Tibial nerve (tissue), 4 donors: ENCODE results near the gene NME7. TPM values are rescaled to one million over a fixed set of nuclear protein-coding genes. Genes with fewer than 3 reads are reported as not detected.
"Not testable (repeated sequence)": the region's sequence is repeated elsewhere in the genome, so short reads cannot be mapped to it uniquely, and the experiment has no call there.

Experiments used
- DNase-seq, 2 donors: peaks; one replicate each; pipeline ENCODE4 v3.0.0-alpha.2; 2019; ENCODE audit warnings: low spot score in 2 of 2
- H3K27ac ChIP-seq, 4 donors: fragments of 200-600 bp; sonication (generic) in 3 of 4; one replicate each; pipeline ENCODE4 v1.5.1; 2017 to 2019; ENCODE audit warnings: mild to moderate bottlenecking in 1 of 4
- H3K27me3 ChIP-seq, 2 donors: fragments of 200-600 bp; sonication (generic) in 1 of 2; one replicate each; pipeline versions ENCODE4 v1.5.1 to v1.6.0; 2017 to 2019
- H3K36me3 ChIP-seq, 3 donors: fragments of 200-600 bp; sonication (generic); one replicate each; pipeline ENCODE4 v1.5.1; 2018 to 2019
- H3K4me1 ChIP-seq, 4 donors: fragments of 200-600 bp; sonication (generic) in 3 of 4; one replicate each; pipeline ENCODE4 v1.5.1; 2017 to 2019
- H3K4me3 ChIP-seq, 4 donors: fragments of 200-600 bp; sonication (generic) in 3 of 4; one replicate each; pipeline ENCODE4 v1.5.1; 2017 to 2019; ENCODE audit warnings: mild to moderate bottlenecking in 1 of 4, moderate library complexity in 1 of 4
- H3K9me3 ChIP-seq, 4 donors: fragments of 200-600 bp; sonication (generic) in 3 of 4; one replicate each; pipeline ENCODE4 v1.5.1; 2017 to 2019
- CTCF ChIP-seq, 5 experiments: fragments of 200-600 bp in 3 of 5; fragments of 450-650 bp in 2 of 5; sonication (generic) in 3 of 5; IDR thresholded peaks; one replicate each; pipeline ENCODE4 v1.5.1; 2016 to 2019; ENCODE audit warnings: antibody characterized with exemption in 5 of 5, mild to moderate bottlenecking in 3 of 5, moderate library complexity in 2 of 5
- EP300 ChIP-seq, 2 donors: sonication (generic); formaldehyde crosslinking; IDR thresholded peaks; one replicate each; pipeline ENCODE4 v1.6.1; 2017; ENCODE audit warnings: antibody characterized with exemption in 2 of 2, mild to moderate bottlenecking in 1 of 2
- POLR2A ChIP-seq, 2 donors: fragments of 450-650 bp; IDR thresholded peaks; one replicate each; pipeline ENCODE4 v1.6.1; 2017; ENCODE audit warnings: antibody characterized with exemption in 2 of 2, mild to moderate bottlenecking in 2 of 2, moderate library complexity in 2 of 2
- WGBS, 2 donors: methylation state at CpG; one replicate each; pipeline ENCODE4 v1.1.5; 2018; 5-methylcytosine and 5-hydroxymethylcytosine counted together
- total RNA-seq, 4 donors: library from RNA; depleted of rRNA; stranded (reverse); fragments of >200 nt; gene quantifications; one replicate each; pipeline ENCODE4 v1.1.0, GENCODE V29; 2016

Gene NME7
- total RNA-seq, 4 donors from 2014 or later = 8.2 to 26.2 (median 17.5) TPM

- no peak for DNase-seq
- TF ChIP-seq CTCF (IDR thresholded peaks at IDR 0.05) (no peak), EP300 (IDR thresholded peaks at IDR 0.05) (no peak), POLR2A (IDR thresholded peaks at IDR 0.05) (no peak)
- H3K4me1 ChIP-seq = no peaks in the 10 kb centered on the region
- H3K27me3 ChIP-seq = no peaks in the 10 kb centered on the region
- 90 to 97% methylated on average over 1 of the region's 1 CpG for WGBS, 2 donors
- H3K9me3 ChIP-seq = no peaks in the 10 kb centered on the region
- H3K36me3 ChIP-seq = peaks cover 0 to 29% (median 0%) of the 10 kb centered on the region in 3 donors
- H3K27ac ChIP-seq = no peak overlapping the region
- H3K4me3 ChIP-seq = no peak overlapping the region
These were observed 78.6 kb downstream of the NME7 start for GRCh38 chr1:169289016-169289415.

GRCh38 chr1:169288011-169288414 is 79.6 kb downstream of the NME7 start:
- no peaks in the 10 kb centered on the region for H3K9me3 ChIP-seq
- no peak overlapping the region for H3K4me3 ChIP-seq
- no peak for DNase-seq
- peaks cover 0 to 28% (median 0%) of the 10 kb centered on the region in 3 donors for H3K36me3 ChIP-seq
- no peaks in the 10 kb centered on the region for H3K4me1 ChIP-seq
- no peak overlapping the region for H3K27ac ChIP-seq
- TF ChIP-seq EP300 (IDR thresholded peaks at IDR 0.05) (no peak), POLR2A (IDR thresholded peaks at IDR 0.05) (no peak), CTCF (IDR thresholded peaks at IDR 0.05) (no peak)
- WGBS, 2 donors = 84 to 93% methylated on average over 1 of the region's 1 CpG
- no peaks in the 10 kb centered on the region for H3K27me3 ChIP-seq

GRCh38 chr1:169287280-169287679 is 80.3 kb downstream of the NME7 start:
- no peaks in the 10 kb centered on the region for H3K27me3 ChIP-seq
- H3K9me3 ChIP-seq = peaks cover 0 to 1% (median 0%) of the 10 kb centered on the region in 4 donors
- no peak overlapping the region for H3K27ac ChIP-seq
- H3K36me3 ChIP-seq = peaks cover 0 to 21% (median 0%) of the 10 kb centered on the region in 3 donors
- no peak for TF ChIP-seq CTCF (IDR thresholded peaks at IDR 0.05)
- TF ChIP-seq POLR2A (IDR thresholded peaks at IDR 0.05) = no peak
- no peak for TF ChIP-seq EP300 (IDR thresholded peaks at IDR 0.05)
- H3K4me1 ChIP-seq = no peaks in the 10 kb centered on the region
- WGBS, 2 donors = 80 to 88% methylated on average over 1 of the region's 1 CpG
- DNase-seq = no peak
- no peak overlapping the region for H3K4me3 ChIP-seq

DNA sequence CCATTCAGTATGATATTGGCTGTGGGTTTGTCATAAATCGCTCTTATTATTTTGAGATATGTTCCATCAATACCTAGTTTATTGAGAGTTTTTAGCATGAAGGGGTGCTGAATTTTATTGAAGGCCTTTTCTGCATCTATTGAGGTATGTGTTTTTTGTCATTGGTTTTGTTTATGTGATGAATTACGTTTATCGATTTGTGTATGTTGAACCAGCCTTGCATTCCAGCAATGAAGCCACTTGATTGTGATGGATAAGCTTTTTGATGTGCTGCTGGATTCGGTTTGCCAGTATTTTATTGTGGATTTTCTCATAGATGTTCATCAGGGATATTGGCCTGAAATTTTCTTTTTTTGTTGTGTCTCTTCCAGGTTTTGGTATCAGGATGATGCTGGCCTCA is 86.0 kb downstream of the NME7 start:
- not testable (repeated sequence) for H3K4me3 ChIP-seq, DNase-seq, H3K27me3 ChIP-seq, H3K27ac ChIP-seq, H3K4me1 ChIP-seq, H3K36me3 ChIP-seq
- WGBS, 2 donors = 96 to 98% methylated on average over 4 of the region's 4 CpGs
- H3K9me3 ChIP-seq = peaks cover 0 to 28% (median 4%) of the 10 kb centered on the region in 4 donors

GRCh38 chr1:169271098-169271497 is 96.5 kb downstream of the NME7 start:
- H3K4me1 ChIP-seq = no peaks in the 10 kb centered on the region
- H3K27ac ChIP-seq = peak overlapping the region in 1 of 4 donors; percentile 60
- DNase-seq = no peak
- TF ChIP-seq EP300 (IDR thresholded peaks at IDR 0.05) = no peak
- peak in 1 of 5 experiments; percentile 14 for TF ChIP-seq CTCF (IDR thresholded peaks at IDR 0.05)
- no peak for TF ChIP-seq POLR2A (IDR thresholded peaks at IDR 0.05)
- H3K27me3 ChIP-seq = no peaks in the 10 kb centered on the region
- 48% methylated on average over 2 of the region's 2 CpGs; no CpG with 5 or more reads in 1 of the 2 donors for WGBS, 2 donors
- no peak overlapping the region for H3K4me3 ChIP-seq
- no peaks in the 10 kb centered on the region for H3K36me3 ChIP-seq
- H3K9me3 ChIP-seq = peaks cover 0 to 11% (median 0%) of the 10 kb centered on the region in 4 donors

- no peaks in the 10 kb centered on the region for H3K4me1 ChIP-seq
- no peaks in the 10 kb centered on the region for H3K27me3 ChIP-seq
- peaks cover 0 to 19% (median 3%) of the 10 kb centered on the region in 4 donors for H3K9me3 ChIP-seq
- no peak overlapping the region for H3K4me3 ChIP-seq
- H3K27ac ChIP-seq = no peak overlapping the region
- WGBS, 2 donors = 95% methylated on average over 1 of the region's 1 CpG; no CpG with 5 or more reads in 1 of the 2 donors
- no peak for DNase-seq
- H3K36me3 ChIP-seq = peaks cover 0 to 17% (median 0%) of the 10 kb centered on the region in 3 donors
- TF ChIP-seq CTCF (IDR thresholded peaks at IDR 0.05) (no peak), POLR2A (IDR thresholded peaks at IDR 0.05) (no peak), EP300 (IDR thresholded peaks at IDR 0.05) (no peak)
These were observed 101.5 kb downstream of the NME7 start for GRCh38 chr1:169266133-169266532.
